OCI-LY3 (cell line): ENCODE data around the gene COL27A1.

Source experiments
- EZH2phosphoT487 ChIP-seq: fragments of 200-600 bp; shearing (Covaris generic); IDR thresholded peaks from 2 replicates; pipeline ENCODE4 v1.6.1; 2018; ENCODE audit warnings: antibody characterized with exemption, mixed run types, low read depth
- TF ChIP-seq, protein P1 (sequence below): fragments of 200-600, 300-600 bp; sonication (generic); IDR thresholded peaks from 2 replicates; pipeline ENCODE4 v1.5.1; 2014; ENCODE audit warnings: antibody characterized with exemption, low read length, low read depth

DNA sequence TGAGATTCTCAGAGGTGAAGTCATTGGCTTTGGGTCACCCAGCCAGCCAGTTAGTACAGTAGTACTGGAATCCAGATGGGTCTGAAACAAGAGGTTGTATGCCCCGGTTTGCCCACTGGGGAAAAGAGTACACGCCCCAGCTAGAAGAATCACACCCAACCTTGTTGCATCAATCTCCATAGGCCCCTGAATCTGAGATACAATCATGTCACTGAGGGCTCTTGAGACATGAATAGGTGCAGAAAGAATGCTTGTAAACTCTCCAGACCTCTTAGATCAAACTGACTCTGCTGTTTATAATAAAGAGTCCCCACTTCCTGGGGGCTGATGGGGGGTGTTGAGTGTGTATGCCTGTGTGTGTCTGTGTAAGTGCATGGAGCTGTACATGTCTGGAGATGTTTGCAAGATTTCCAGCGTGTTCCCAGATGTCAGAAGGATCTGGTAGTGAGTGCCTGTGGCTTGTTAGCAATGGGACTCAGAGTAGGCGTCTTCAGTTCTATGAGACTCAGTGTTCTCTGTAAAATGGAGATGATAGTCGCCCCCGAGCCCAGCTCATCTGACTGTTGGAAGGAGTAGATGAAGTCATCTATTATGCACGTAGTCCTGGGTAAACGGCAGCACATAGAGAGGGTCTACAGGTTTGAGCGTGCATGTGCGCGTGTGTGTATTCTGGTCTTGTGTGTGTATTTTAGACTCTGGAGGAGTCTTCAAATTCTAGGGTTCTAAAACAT is 48.2 kb downstream of the COL27A1 start:
- TF ChIP-seq, protein P1, sequence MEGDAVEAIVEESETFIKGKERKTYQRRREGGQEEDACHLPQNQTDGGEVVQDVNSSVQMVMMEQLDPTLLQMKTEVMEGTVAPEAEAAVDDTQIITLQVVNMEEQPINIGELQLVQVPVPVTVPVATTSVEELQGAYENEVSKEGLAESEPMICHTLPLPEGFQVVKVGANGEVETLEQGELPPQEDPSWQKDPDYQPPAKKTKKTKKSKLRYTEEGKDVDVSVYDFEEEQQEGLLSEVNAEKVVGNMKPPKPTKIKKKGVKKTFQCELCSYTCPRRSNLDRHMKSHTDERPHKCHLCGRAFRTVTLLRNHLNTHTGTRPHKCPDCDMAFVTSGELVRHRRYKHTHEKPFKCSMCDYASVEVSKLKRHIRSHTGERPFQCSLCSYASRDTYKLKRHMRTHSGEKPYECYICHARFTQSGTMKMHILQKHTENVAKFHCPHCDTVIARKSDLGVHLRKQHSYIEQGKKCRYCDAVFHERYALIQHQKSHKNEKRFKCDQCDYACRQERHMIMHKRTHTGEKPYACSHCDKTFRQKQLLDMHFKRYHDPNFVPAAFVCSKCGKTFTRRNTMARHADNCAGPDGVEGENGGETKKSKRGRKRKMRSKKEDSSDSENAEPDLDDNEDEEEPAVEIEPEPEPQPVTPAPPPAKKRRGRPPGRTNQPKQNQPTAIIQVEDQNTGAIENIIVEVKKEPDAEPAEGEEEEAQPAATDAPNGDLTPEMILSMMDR = no peak
- TF ChIP-seq EZH2phosphoT487 = no peak
